ENCODE results near the gene CACNA1C.

Gene CACNA1C

DNA sequence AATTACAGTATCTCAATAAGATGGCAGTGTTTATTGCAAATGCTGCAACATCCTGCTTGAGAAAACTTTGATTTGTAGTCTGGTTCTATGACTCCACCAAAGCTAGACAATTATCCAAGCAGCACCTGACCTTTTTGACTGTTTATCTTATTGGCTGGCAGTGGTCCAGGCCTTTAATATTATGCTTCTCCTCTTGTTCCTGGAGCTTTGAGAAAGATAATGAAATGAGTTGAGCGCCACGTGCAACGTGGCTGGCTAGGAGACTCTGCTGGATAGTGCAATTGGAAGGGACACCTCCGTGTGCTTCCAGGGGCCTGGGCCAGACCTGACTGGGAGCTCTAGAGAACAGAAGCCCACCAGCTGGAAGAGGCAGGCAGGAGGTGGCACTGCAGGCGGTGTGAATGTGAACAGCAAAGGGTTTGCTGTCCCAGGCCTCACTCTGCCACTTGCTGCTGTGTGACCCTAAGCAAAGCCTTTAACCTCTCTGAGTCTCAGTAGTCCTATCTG is 349.3 kb downstream of the CACNA1C start:
- in situ Hi-C loops (cut with MboI; ENCODE audit: low sequenced_read_pairs), result no loop called here

GRCh38 chr12:2403221-2403976 is 350.6 kb downstream of the CACNA1C start:
- in situ Hi-C loops (cut with MboI; ENCODE audit: low sequenced_read_pairs), result no loop called here

DNA sequence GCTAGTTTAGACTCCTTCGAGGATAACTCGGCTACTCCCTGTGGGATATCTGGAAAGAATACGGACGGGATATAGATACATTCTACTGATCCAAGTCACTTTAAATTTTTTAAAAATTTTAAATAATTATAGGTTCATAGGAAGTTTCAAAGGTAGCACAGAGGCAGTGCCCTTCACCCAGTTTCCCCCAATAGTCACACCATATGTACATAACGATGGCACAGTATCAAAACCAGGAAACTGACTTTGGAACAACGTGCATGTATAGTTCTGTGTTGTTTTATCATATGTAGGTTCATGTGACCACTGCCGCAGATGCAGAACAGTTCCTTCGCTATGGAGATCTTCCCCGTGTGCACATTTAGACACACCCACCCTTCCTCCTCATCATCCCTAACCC is 352.3 kb downstream of the CACNA1C start:
- in situ Hi-C loops (cut with MboI; ENCODE audit: low sequenced_read_pairs), result no loop called here

- in situ Hi-C loops (cut with MboI; ENCODE audit: low sequenced_read_pairs), result no loop called here
Measured at GRCh38 chr12:2406903-2407302, 354.1 kb downstream of the CACNA1C start.

DNA sequence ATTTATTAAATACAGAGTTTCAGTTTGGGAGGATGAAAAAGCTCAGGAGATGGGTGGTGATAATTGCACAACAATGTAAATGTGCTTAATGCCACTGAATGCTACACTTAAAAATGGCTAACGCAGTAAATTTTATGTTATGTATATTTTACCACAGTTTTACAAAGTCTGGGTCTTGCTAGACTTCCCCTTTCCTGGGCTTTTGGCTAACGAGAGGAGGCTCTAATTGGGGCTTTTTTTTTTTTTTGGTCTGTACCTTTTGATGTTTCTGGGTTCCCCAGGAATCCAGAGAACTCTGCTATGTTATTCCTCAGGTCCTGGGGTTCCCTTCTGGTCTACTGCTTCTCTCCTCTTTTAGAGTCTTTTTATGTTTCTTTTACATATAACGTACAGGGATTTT is 355.5 kb downstream of the CACNA1C start:
- in situ Hi-C loops (cut with MboI; ENCODE audit: low sequenced_read_pairs), result no loop called here

DNA sequence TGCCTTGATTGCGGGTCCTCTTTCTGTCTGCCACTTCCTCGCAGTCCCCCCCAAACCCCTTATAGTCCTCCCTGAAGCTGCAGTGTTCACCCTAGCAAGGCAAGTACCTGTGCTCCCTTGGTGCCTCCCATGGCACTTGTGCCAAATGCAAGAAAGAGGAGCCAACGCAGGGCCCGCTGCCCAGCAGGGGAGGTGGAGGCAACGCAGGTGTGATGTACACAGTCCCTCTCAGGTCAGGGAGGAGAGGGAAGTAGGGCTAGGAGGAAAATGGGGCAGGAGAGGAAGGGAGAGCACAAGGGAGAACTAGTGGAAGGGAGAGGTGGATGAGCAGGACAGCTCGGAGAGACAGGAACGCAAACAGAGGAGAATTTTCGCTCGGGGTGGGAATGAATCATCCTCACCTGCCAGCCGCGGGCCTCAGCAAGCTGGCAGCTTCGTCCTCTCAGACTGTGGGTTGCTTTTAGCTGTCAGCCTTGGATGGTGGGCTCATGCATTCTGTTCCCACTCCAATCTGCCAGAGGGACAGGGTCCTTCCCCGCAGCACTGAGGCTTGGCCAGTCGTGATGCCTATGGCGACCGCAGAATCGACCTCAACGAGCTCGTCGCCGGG is 357.0 kb downstream of the CACNA1C start:
- in situ Hi-C loops (cut with MboI; ENCODE audit: low sequenced_read_pairs), result no loop called here

- in situ Hi-C loops (cut with MboI; ENCODE audit: low sequenced_read_pairs), result no loop called here
Measured at GRCh38 chr12:2410496-2410895, 357.7 kb downstream of the CACNA1C start.

DNA sequence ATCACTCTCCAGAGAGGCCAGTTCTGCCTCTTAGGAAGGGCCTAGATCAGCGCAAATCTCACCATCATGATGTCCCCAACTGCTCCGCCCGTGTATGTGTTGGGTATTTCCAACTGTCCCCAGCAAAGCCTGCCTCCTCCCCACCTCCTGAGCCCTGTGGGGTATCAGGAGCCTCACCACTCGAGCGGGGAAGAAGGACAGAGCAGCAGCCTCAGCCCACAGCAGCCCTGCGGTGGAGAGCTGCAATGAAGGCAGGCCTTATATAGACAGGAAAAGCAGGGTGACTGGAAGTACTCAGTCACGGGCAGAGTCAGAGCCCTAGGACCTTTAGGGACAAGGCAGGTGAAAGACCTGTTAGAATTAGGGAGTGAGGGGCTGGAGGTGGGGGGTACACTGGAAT is 358.2 kb downstream of the CACNA1C start:
- in situ Hi-C loops (cut with MboI; ENCODE audit: low sequenced_read_pairs), result no loop called here

- in situ Hi-C loops (cut with MboI; ENCODE audit: low sequenced_read_pairs), result no loop called here
Measured at GRCh38 chr12:2411616-2412304, 359.0 kb downstream of the CACNA1C start.

- in situ Hi-C loops (cut with MboI; ENCODE audit: low sequenced_read_pairs), result no loop called here
Measured at GRCh38 chr12:2412305-2412643, 359.5 kb downstream of the CACNA1C start.

- in situ Hi-C loops (cut with MboI; ENCODE audit: low sequenced_read_pairs), result no loop called here
Measured at GRCh38 chr12:2413301-2413700, 360.5 kb downstream of the CACNA1C start.

GRCh38 chr12:2413999-2414792 is 361.4 kb downstream of the CACNA1C start:
- in situ Hi-C loops (cut with MboI; ENCODE audit: low sequenced_read_pairs), result no loop called here

- in situ Hi-C loops (cut with MboI; ENCODE audit: low sequenced_read_pairs), result no loop called here
Measured at GRCh38 chr12:2414810-2415567, 362.2 kb downstream of the CACNA1C start.

GRCh38 chr12:2415568-2415944 is 362.8 kb downstream of the CACNA1C start:
- in situ Hi-C loops (cut with MboI; ENCODE audit: low sequenced_read_pairs), result no loop called here

GRCh38 chr12:2416158-2416557 is 363.4 kb downstream of the CACNA1C start:
- in situ Hi-C loops (cut with MboI; ENCODE audit: low sequenced_read_pairs), result no loop called here

DNA sequence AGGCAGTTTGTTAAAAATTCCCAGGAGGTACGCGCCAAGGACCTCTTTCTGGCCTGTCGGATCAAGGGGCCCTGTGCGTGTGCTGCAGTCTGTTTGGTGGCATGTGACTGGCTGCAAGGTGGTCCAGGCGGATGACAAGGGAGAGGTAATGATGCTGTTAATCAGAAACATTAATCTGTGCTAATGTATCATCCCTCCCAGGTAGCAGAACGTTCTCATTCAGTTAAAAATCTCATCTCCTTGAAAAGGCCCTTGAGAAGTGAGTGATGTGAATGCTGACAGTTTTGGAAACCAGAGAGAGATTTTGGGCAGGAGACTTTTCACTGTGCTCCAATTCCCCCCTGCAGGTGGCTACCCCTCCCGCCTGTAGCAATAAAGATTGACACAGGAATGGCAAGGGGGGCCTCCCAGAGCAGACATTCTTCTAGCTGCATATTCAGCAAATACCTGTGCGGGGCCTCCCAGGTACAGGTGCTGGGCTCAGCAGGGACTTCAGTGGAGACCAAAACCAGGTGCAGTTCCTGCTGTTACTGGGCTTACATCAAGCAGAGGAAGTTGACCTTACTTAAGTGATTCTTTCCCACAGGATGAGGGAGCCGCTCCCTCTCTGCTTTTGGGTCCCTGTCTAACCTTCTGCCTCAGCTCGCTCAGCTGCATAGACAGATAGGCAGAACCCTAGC is 364.8 kb downstream of the CACNA1C start:
- in situ Hi-C loops (cut with MboI; ENCODE audit: low sequenced_read_pairs), result no loop called here

- in situ Hi-C loops (cut with MboI; ENCODE audit: low sequenced_read_pairs), result no loop called here
Measured at GRCh38 chr12:2418579-2418978, 365.8 kb downstream of the CACNA1C start.

DNA sequence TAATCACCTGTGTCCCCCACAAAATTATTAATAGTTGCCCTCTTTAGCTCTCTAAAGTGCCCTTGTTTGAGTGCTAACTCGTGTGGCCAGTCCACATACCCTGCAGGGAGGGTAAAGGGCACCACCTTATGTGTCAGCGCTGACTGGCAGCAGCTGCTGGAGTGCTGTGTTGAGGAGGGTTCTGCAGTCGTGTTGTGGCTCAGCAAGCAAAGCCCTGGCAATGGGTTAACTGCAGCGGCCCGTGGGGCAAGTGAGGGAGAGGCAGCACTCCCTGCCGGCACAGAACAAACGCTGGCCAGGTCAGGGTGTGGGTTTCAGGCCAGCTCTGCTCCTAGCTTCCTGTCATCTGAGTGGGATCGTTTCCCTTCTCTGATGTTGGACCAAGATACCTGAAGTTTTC is 369.8 kb downstream of the CACNA1C start:
- in situ Hi-C loops (cut with MboI; ENCODE audit: low sequenced_read_pairs), result no loop called here

DNA sequence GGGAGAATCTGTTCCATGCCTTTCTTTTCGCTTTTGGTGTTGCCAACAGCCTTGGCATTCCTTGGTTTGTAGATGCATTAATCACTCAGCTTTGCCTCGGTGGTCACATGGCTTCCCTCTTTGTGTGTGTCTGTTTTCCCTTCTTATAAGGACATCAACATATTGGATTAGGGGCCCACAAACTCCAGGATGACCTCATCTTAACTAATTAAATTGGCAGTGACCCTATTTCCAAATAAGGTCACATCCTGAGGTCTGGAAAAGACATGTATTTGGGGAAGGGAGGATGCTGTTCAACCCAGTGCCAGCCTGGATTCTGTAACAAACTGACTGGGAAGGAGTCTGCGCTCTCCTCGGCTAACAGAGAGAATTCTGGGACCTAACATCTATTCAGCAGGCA is 376.2 kb downstream of the CACNA1C start:
- in situ Hi-C loops (cut with MboI; ENCODE audit: low sequenced_read_pairs), result no loop called here

- in situ Hi-C loops (cut with MboI; ENCODE audit: low sequenced_read_pairs), result no loop called here
Measured at GRCh38 chr12:2431810-2432209, 379.0 kb downstream of the CACNA1C start.

Measured in hTERT RPE-1 (cell line).